Stomach (tissue), 4 donors: Measurements from ENCODE around the gene ACAP2.

ENCODE experiments used
- EP300 ChIP-seq: sonication (generic); formaldehyde crosslinking; IDR thresholded peaks from one replicate; pipeline ENCODE4 v1.6.1; 2017; ENCODE audit warnings: antibody characterized with exemption
- POLR2A ChIP-seq, 4 donors: fragments of 450-650 bp; IDR thresholded peaks; one replicate each; pipeline ENCODE4 v1.6.1; 2016; ENCODE audit warnings: antibody characterized with exemption in 4 of 4, control low read depth in 2 of 4, mild to moderate bottlenecking in 1 of 4, moderate library complexity in 1 of 4
- POLR2AphosphoS5 ChIP-seq, 3 donors: sonication (generic); formaldehyde crosslinking; IDR thresholded peaks; one replicate each; pipeline ENCODE4 v1.6.1; 2016; ENCODE audit warnings: antibody characterized with exemption in 3 of 3
- TF ChIP-seq, protein P1 (sequence below), 7 experiments: fragments of 450-650 bp in 4 of 7; fragments of 200-600 bp in 3 of 7; sonication (generic) in 3 of 7; IDR thresholded peaks; one replicate each; pipeline ENCODE4 v1.5.1; 2016 to 2019; ENCODE audit warnings: antibody characterized with exemption in 7 of 7, control low read depth in 2 of 7, mild to moderate bottlenecking in 1 of 7

- TF ChIP-seq, protein P1, sequence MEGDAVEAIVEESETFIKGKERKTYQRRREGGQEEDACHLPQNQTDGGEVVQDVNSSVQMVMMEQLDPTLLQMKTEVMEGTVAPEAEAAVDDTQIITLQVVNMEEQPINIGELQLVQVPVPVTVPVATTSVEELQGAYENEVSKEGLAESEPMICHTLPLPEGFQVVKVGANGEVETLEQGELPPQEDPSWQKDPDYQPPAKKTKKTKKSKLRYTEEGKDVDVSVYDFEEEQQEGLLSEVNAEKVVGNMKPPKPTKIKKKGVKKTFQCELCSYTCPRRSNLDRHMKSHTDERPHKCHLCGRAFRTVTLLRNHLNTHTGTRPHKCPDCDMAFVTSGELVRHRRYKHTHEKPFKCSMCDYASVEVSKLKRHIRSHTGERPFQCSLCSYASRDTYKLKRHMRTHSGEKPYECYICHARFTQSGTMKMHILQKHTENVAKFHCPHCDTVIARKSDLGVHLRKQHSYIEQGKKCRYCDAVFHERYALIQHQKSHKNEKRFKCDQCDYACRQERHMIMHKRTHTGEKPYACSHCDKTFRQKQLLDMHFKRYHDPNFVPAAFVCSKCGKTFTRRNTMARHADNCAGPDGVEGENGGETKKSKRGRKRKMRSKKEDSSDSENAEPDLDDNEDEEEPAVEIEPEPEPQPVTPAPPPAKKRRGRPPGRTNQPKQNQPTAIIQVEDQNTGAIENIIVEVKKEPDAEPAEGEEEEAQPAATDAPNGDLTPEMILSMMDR (IDR thresholded peaks at IDR 0.05), result no peak
- TF ChIP-seq POLR2AphosphoS5 (IDR thresholded peaks at IDR 0.05), result no peak
- no peak for TF ChIP-seq POLR2A (IDR thresholded peaks at IDR 0.05)
- no peak for TF ChIP-seq EP300
Observed at GRCh38 chr3:195348426-195349115, 94.2 kb downstream of the ACAP2 start.
